GM12878 (cell line): Measurements from ENCODE around the gene ROM1. TPM values are rescaled to one million over a fixed set of nuclear protein-coding genes. Genes with fewer than 3 reads are reported as not detected.

Source experiments
- ATAC-seq: fragments of 200-7000 bp; cut with Tn5 transposase; 3 replicates; pipeline ENCODE4 v1.9.1; 2020; ENCODE audit warnings: mild to moderate bottlenecking, moderate library complexity
- BruUV-seq: library from RNA; stranded (reverse); fragments of 400-500 nt; replicated peaks from 2 replicates; lab custom pipeline; 2021; lab: Mats Ljungman, UMichigan
- CTCF ChIA-PET: fragments of 300-600 bp; sonication (Branson Sonifier 250); formaldehyde crosslinking; extraction: SDS; loops from one replicate; lab custom pipeline; 2021; ENCODE audit warnings: inconsistent platforms; lab: Yijun Ruan, JAX
- POLR2A ChIA-PET: fragments of 350-600 bp; formaldehyde crosslinking; extraction: SDS; loops from one replicate; lab custom pipeline; 2021; ENCODE audit warnings: inconsistent platforms; lab: Charles Lee
- RAD21 ChIA-PET: fragments of 300-600 bp; sonication (Branson Sonifier 250); formaldehyde crosslinking; loops from one replicate; lab custom pipeline; 2023; ENCODE audit warnings: antibody characterized with exemption; ENCODE audit not compliant: unreplicated experiment; lab: Charles Lee
- SMC1A ChIA-PET: fragments of 300-600 bp; sonication (Branson Sonifier 250); formaldehyde crosslinking; loops from one replicate; lab custom pipeline; 2023; ENCODE audit not compliant: unreplicated experiment, uncharacterized antibody; lab: Charles Lee
- DNase-seq: peaks from one replicate; pipeline ENCODE4 v3.0.0-alpha.2; 2011; ENCODE audit warnings: low read depth, low spot score
- FAIRE-seq: peaks from 3 replicates; lab custom pipeline; 2011; peaks lifted over from hg19 to GRCh38; lab: Jason Lieb, UNC
- H2AFZ ChIP-seq: 2 replicates; pipeline ENCODE4 v1.6.0; 2011; ENCODE audit warnings: low read depth, low read length, control low read depth; ENCODE audit not compliant: control insufficient read depth
- H3K27ac ChIP-seq: 2 replicates; pipeline ENCODE4 v1.5.1; 2011; ENCODE audit warnings: control low read depth; ENCODE audit not compliant: control insufficient read depth, insufficient read depth
- H3K27me3 ChIP-seq, 2 experiments: replicated peaks in 1 of 2; 2 replicates each; pipeline versions ENCODE4 v1.6.0 to v1.6.1; 2011; ENCODE audit warnings: low read length in 1 of 2; ENCODE audit not compliant: control insufficient read depth in 2 of 2, insufficient read depth in 2 of 2
- H3K36me3 ChIP-seq, 2 experiments: 2 replicates each; pipeline ENCODE4 v1.5.1; 2011; ENCODE audit warnings: low read length in 1 of 2; ENCODE audit not compliant: control insufficient read depth in 2 of 2, insufficient read depth in 2 of 2
- H3K4me1 ChIP-seq: 2 replicates; pipeline ENCODE4 v1.6.1; 2011; ENCODE audit warnings: mild to moderate bottlenecking, low read length, moderate library complexity, mixed read lengths; ENCODE audit not compliant: control insufficient read depth, insufficient read depth
- H3K4me2 ChIP-seq: 2 replicates; pipeline ENCODE4 v1.6.0; 2011; ENCODE audit warnings: control low read depth; ENCODE audit not compliant: control insufficient read depth, insufficient read depth
- H3K4me3 ChIP-seq: fragments of 200-600 bp; sonication (generic); 2 replicates; pipeline ENCODE4 v1.5.1; 2016
- H3K79me2 ChIP-seq: 2 replicates; pipeline ENCODE4 v1.6.0; 2011; ENCODE audit warnings: low read length; ENCODE audit not compliant: control insufficient read depth, insufficient read depth
- H3K9ac ChIP-seq: 2 replicates; pipeline ENCODE4 v1.8.0; 2011; ENCODE audit warnings: low read length, control low read depth, mixed read lengths; ENCODE audit not compliant: control insufficient read depth, insufficient read depth
- H3K9me3 ChIP-seq: replicated peaks from 3 replicates; pipeline ENCODE4 v1.5.1; 2011; ENCODE audit warnings: mild to moderate bottlenecking, low read length; ENCODE audit not compliant: control insufficient read depth, insufficient read depth
- H4K20me1 ChIP-seq: 2 replicates; pipeline ENCODE4 v1.6.0; 2011; ENCODE audit not compliant: control insufficient read depth, insufficient read depth
- ATF7 ChIP-seq: fragments of 450-650 bp; IDR thresholded peaks from 2 replicates; pipeline ENCODE4 v1.6.1; 2016; ENCODE audit warnings: low read depth, mild to moderate bottlenecking
- BACH1 ChIP-seq: fragments of 450-650 bp; IDR thresholded peaks from 2 replicates; pipeline ENCODE4 v1.6.1; 2017; ENCODE audit warnings: mild to moderate bottlenecking, borderline replicate concordance
- BCLAF1 ChIP-seq: fragments of 450-650 bp; IDR thresholded peaks from 2 replicates; pipeline ENCODE4 v1.6.1; 2017; ENCODE audit warnings: antibody characterized with exemption, mild to moderate bottlenecking, moderate library complexity
- IRF4 ChIP-seq: IDR thresholded peaks from 2 replicates; pipeline ENCODE4 v1.6.1; 2011; ENCODE audit warnings: low read depth, low read length
- MXI1 ChIP-seq: fragments of 150-350 bp; IDR thresholded peaks from 2 replicates; pipeline ENCODE4 v1.6.1; 2011; ENCODE audit warnings: low read depth, mild to moderate bottlenecking, inconsistent platforms, low read length, improper control_type of control experiment
- NRF1 ChIP-seq: conservative IDR thresholded peaks from 2 replicates; pipeline ENCODE4 v1.6.1; 2011; ENCODE audit warnings: mild to moderate bottlenecking, low read depth, low read length, improper control_type of control experiment
- POLR2A ChIP-seq: IDR thresholded peaks from 2 replicates; pipeline ENCODE4 v1.6.1; 2011; ENCODE audit warnings: low read depth, mild to moderate bottlenecking, low read length
- POLR2AphosphoS2 ChIP-seq: IDR thresholded peaks from 2 replicates; pipeline ENCODE4 v1.6.1; 2011; ENCODE audit warnings: low read depth, mild to moderate bottlenecking, low read length, improper control_type of control experiment, moderate library complexity
- POLR2AphosphoS5 ChIP-seq: IDR thresholded peaks from 2 replicates; pipeline ENCODE4 v1.6.1; 2011; ENCODE audit warnings: mild to moderate bottlenecking, low read length, inconsistent platforms
- RFX5 ChIP-seq: IDR thresholded peaks from 2 replicates; pipeline ENCODE4 v1.6.1; 2011; ENCODE audit warnings: low read depth, low read length, improper control_type of control experiment
- SMC3 ChIP-seq: IDR thresholded peaks from 2 replicates; pipeline ENCODE4 v1.6.1; 2011; ENCODE audit warnings: low read length, improper control_type of control experiment, borderline replicate concordance
- SREBF1 ChIP-seq: IDR thresholded peaks from 2 replicates; pipeline ENCODE4 v1.6.1; 2012; ENCODE audit warnings: mild to moderate bottlenecking, low read length
- TARDBP ChIP-seq: IDR thresholded peaks from 2 replicates; pipeline ENCODE4 v1.6.1; 2016; ENCODE audit warnings: borderline replicate concordance
- ZBED1 ChIP-seq: IDR thresholded peaks from 2 replicates; pipeline ENCODE4 v1.6.1; 2016; ENCODE audit warnings: borderline replicate concordance
- ZBTB11 ChIP-seq: fragments of 450-650 bp; formaldehyde crosslinking; IDR thresholded peaks from 2 replicates; pipeline ENCODE4 v1.5.0; 2022; ENCODE audit warnings: mild to moderate bottlenecking, missing genetic modification characterization
- ZNF207 ChIP-seq: fragments of 450-650 bp; IDR thresholded peaks from 2 replicates; pipeline ENCODE4 v1.6.1; 2014; ENCODE audit warnings: antibody characterized with exemption, mild to moderate bottlenecking, borderline replicate concordance
- ZNF24 ChIP-seq: fragments of 450-650 bp; IDR thresholded peaks from 2 replicates; pipeline ENCODE4 v1.6.1; 2017; ENCODE audit warnings: antibody characterized with exemption, mild to moderate bottlenecking
- WGBS: methylation state at CpG from one replicate; pipeline ENCODE4 v1.1.6; 2016; ENCODE audit warnings: low lambda C conversion rate; ENCODE audit not compliant: insufficient replicate concordance, insufficient coverage; ENCODE audit errors: missing lambda C conversion rate; 5-methylcytosine and 5-hydroxymethylcytosine counted together
- in situ Hi-C: fragments of 300-500 bp; cut with MboI; formaldehyde crosslinking; loops from 9 replicates; pipeline ENCODE4 v1.14.3; 2018; ENCODE audit warnings: mixed read lengths
- intact Hi-C: fragments of 100-400 bp; cut with micrococcal nuclease; formaldehyde crosslinking; loops from one replicate; pipeline ENCODE4 v1.14.2; 2022; ENCODE audit not compliant: unreplicated experiment
- polyA plus RNA-seq, 11 experiments: library from polyadenylated mRNA; depleted of rRNA in 4 of 11; unstranded in 6 of 11; stranded (reverse) in 5 of 11; fragments of >200 nt; fragmentation: Nextera tagmentation in 4 of 11; fragmentation: Illumina TruSeq in 1 of 11; extraction: Ambion mirVana in 4 of 11; extraction: Trizol in 1 of 11; gene quantifications; 1 replicate in 1 of 11; 2 replicates in 10 of 11; pipeline versions ENCODE4 v1.2.1 to v1.2.3, GENCODE V29; 2011 to 2016; ENCODE audit warnings: inconsistent platforms in 2 of 11, missing spikeins in 2 of 11, low read depth in 1 of 11
- total RNA-seq, 4 experiments: library from RNA; depleted of rRNA in 3 of 4; stranded (reverse); fragments of >200 nt in 3 of 4; fragmentation: Illumina TruSeq in 1 of 4; extraction: Trizol in 1 of 4; gene quantifications; 2 replicates each; pipeline versions ENCODE4 v1.2.1 to v1.2.3, GENCODE V29; 2013 to 2021

The ROM1 gene
- total and polyA plus RNA-seq, 10 of the 15 experiments (the other 5 are each of a cell fraction or from before 2014, with no cell fraction given), result 0.42 to 3.0 (median 1.1) TPM

- ChIA-PET CTCF (interaction anchor here (0.8 to 2.8 kb wide), 12 partner anchors 10 to 148 kb away, joined by 3 to 12 read pairs (median 5); partner anchors contain the start of genes C11orf98, CSKMT, MTA2 and TUT1), POLR2A (interaction anchor here (0.5 to 5.0 kb wide), 37 partner anchors 9 to 1187 kb away, joined by 3 to 50 read pairs (median 5); partner anchors contain the start of genes C11orf98, CSKMT, EEF1G and EML3), SMC1A (interaction anchor here (0.6 to 2.6 kb wide), 14 partner anchors 10 to 240 kb away, joined by 3 to 11 read pairs (median 4); partner anchors contain the start of genes C11orf98, CSKMT, MTA2 and TUT1), RAD21 (interaction anchor here (0.8 to 3.3 kb wide), 17 partner anchors 8 to 236 kb away, joined by 3 to 25 read pairs (median 5); partner anchors contain the start of genes C11orf98, CSKMT, EEF1G and EML3)
- H3K27ac ChIP-seq, result peak within 1 kb of the TSS; percentile 81
- H2AFZ ChIP-seq, result peak within 1 kb of the TSS; percentile 67
- DNase-seq, result peak; percentile 98
- intact Hi-C loops (loop anchor here (2.0 kb wide), 1 partner anchor 25 kb away; the partner anchor contains the start of gene GANAB), in situ Hi-C loops (no loop called here)
- H3K4me3 ChIP-seq, result peak within 1 kb of the TSS; percentile 84
- H3K9ac ChIP-seq, result peak within 1 kb of the TSS; percentile 96
- peak; percentile 98 for ATAC-seq
- BruUV-seq, result no TSS peak
- H3K4me1 ChIP-seq, result 0 out of 2 replicates have a peak, but pooled peaks cover 4% of the 10 kb centered on the region
- no peaks in the 10 kb centered on the region for H3K27me3 ChIP-seq
- no peaks in the 10 kb centered on the region for H4K20me1 ChIP-seq
- peak; percentile 99 for FAIRE-seq
- H3K79me2 ChIP-seq, result peaks cover 11% of the 10 kb centered on the region
- H3K36me3 ChIP-seq, result peaks cover 6 to 12% of the 10 kb centered on the region in 2 experiments
- H3K4me2 ChIP-seq, result peak within 1 kb of the TSS; percentile 98
- H3K9me3 ChIP-seq, result no peaks in the 10 kb centered on the region
- under 1% methylated on average over 71 of the region's 77 CpGs for WGBS
- peak; percentile 32; the same call in 1 of the 2 replicates for TF ChIP-seq ZBED1
- peak; percentile 53; the same call in 1 of the 2 replicates for TF ChIP-seq SREBF1
- no peak for TF ChIP-seq BCLAF1
- no peak for TF ChIP-seq TARDBP
- peak; percentile 16; the same call in 1 of the 2 replicates for TF ChIP-seq ZNF207
- peak; percentile 76 for TF ChIP-seq BACH1
- 0 out of 2 replicates have a peak, but pooled peaks have one; percentile 11 for TF ChIP-seq IRF4
- peak; percentile 74 for TF ChIP-seq ZBTB11
- no peak for TF ChIP-seq NRF1
- no peak for TF ChIP-seq SMC3
- no peak for TF ChIP-seq ZNF24
- TF ChIP-seq RFX5, result 0 out of 2 replicates have a peak, but pooled peaks have one; percentile 55
- TF ChIP-seq POLR2A, result peak; percentile 84
- peak; percentile 74; the same call in 1 of the 2 replicates for TF ChIP-seq POLR2AphosphoS5
- TF ChIP-seq MXI1, result peak; percentile 99
- peak; percentile 99 for TF ChIP-seq ATF7
- TF ChIP-seq POLR2AphosphoS2, result 0 out of 2 replicates have a peak, but pooled peaks have one; percentile 74
Measured at GRCh38 chr11:62621567-62622470, 8.8 kb downstream of the ROM1 start, which contains the start of gene B3GAT3. TSS of gene B3GAT3 (minus strand) at chr11:62621986. CDS start at chr11:62621947, 39 bp downstream.
